HG03139 (cell line): ENCODE results near the gene ADM.
"Not testable (repeated sequence)": the region's sequence is repeated elsewhere in the genome, so short reads cannot be mapped to it uniquely, and the experiment has no call there.

Source experiments
- ATAC-seq: cut with Tn5 transposase; IDR thresholded peaks from one replicate; pipeline ENCODE4 v1.9.1; 2021; ENCODE audit not compliant: unreplicated experiment

ADM gene

GRCh38 chr11:10304495-10305261 lies at the start of gene ADM:
Gene ADM (plus strand): TSS chr11:10305073. CDS start chr11:10305701, 628 bp downstream.
- ATAC-seq, result no peak

GRCh38 chr11:10255388-10256125 lies 49.3 kb upstream of the ADM start:
- no peak for ATAC-seq

- no peak for ATAC-seq
Measured at GRCh38 chr11:10257478-10257877, 47.4 kb upstream of the ADM start.

- no peak for ATAC-seq
Measured at GRCh38 chr11:10261821-10262220, 43.1 kb upstream of the ADM start.

- no peak for ATAC-seq
Measured at GRCh38 chr11:10263929-10264328, 40.9 kb upstream of the ADM start.

- ATAC-seq, result not testable (repeated sequence)
Measured at GRCh38 chr11:10264716-10265115, 40.2 kb upstream of the ADM start.

GRCh38 chr11:10265936-10266335 lies 38.9 kb upstream of the ADM start:
- no peak for ATAC-seq

- ATAC-seq, result no peak
Measured at GRCh38 chr11:10267821-10268220, 37.1 kb upstream of the ADM start.

GRCh38 chr11:10268746-10269488 lies 36.0 kb upstream of the ADM start:
- ATAC-seq, result no peak

- ATAC-seq, result no peak
Measured at GRCh38 chr11:10272132-10272531, 32.7 kb upstream of the ADM start.

GRCh38 chr11:10273738-10274137 lies 31.1 kb upstream of the ADM start:
- no peak for ATAC-seq

GRCh38 chr11:10274726-10275125 lies 30.1 kb upstream of the ADM start:
- ATAC-seq, result no peak

GRCh38 chr11:10275714-10276113 lies 29.2 kb upstream of the ADM start:
- no peak for ATAC-seq

- no peak for ATAC-seq
Measured at GRCh38 chr11:10282117-10282516, 22.8 kb upstream of the ADM start.

GRCh38 chr11:10283991-10284390 lies 20.9 kb upstream of the ADM start:
- ATAC-seq, result no peak

GRCh38 chr11:10285148-10285802 lies 19.6 kb upstream of the ADM start:
- no peak for ATAC-seq

- no peak for ATAC-seq
Measured at GRCh38 chr11:10287140-10287539, 17.7 kb upstream of the ADM start.

- no peak for ATAC-seq
Measured at GRCh38 chr11:10287766-10288715, 16.8 kb upstream of the ADM start.

GRCh38 chr11:10288881-10289764 lies 15.8 kb upstream of the ADM start:
- ATAC-seq, result no peak
